GM20431 (cell line): ENCODE data around the gene ATP8A2.

Source experiments
- in situ Hi-C: fragments of 300-500 bp; cut with MseI, MboI; formaldehyde crosslinking; loops from one replicate; pipeline ENCODE4 v1.15.0; 2020; ENCODE audit warnings: low sequenced_read_pairs; ENCODE audit not compliant: unreplicated experiment

ATP8A2 gene

GRCh38 chr13:25674371-25674770, 302.6 kb downstream of the ATP8A2 start:
- in situ Hi-C loops: no loop called here

DNA sequence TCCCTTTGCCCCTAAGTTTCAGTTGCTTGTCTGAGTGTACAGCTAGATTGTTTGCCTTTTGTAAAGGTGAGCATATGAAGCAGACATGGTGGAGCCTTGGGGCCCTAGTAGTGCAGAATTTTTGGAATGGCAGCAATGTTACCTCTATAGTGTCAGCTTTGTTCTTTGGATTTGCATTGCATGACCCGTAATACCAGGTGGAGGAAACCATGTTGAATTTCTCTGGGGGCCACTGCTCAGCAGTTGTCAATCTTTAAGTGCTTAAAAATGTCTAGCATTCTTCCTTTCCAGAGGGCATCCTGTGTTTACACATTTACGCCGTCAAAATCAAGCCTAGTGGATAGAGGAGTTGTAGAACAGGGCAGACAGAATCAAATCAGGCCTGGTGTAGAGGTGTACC, 303.3 kb downstream of the ATP8A2 start:
- in situ Hi-C loops: no loop called here

- in situ Hi-C loops: no loop called here
Observed at GRCh38 chr13:25677956-25678355, 306.2 kb downstream of the ATP8A2 start.

GRCh38 chr13:25678398-25678797, 306.6 kb downstream of the ATP8A2 start:
- in situ Hi-C loops: no loop called here

- in situ Hi-C loops: no loop called here
Observed at GRCh38 chr13:25679159-25679558, 307.4 kb downstream of the ATP8A2 start.

DNA sequence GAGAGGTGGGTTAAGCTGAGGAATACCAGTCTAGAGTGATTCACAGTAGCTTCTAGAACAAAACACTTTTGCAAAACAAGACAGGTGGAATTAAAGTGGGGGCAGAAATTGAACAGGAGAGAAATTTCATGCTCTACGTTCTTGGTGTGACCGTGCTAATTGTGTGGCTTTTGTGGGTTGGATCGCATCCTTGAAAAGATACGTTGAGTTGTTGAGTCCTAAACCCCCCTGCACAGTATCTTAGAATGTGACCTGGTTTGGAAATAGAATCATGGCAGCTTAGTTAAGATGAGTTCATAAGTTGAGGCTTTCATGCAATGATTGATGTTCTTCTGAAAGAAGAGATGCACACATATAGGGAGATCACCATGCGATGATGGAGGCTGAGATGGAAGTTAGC, 308.2 kb downstream of the ATP8A2 start:
- in situ Hi-C loops: no loop called here

DNA sequence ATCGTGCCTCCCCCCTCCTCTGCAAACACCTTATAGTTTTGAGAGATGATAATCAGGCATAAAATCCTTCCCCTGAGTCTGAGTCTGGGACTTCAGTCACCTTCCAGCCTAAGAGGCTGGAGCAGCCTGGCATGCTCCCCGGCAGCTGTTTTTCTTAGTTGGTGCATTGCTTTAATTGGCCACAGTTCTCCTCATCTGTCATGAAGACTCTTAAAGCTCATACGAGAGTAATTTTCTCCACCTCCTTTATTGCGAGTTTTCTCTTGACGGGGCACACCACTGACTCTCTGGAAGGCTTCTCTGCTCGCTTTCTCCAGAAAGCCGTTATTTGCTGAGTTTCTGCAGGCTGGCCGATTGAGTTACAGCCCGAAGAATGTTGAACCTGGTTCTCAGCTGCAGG, 310.5 kb downstream of the ATP8A2 start:
- in situ Hi-C loops: no loop called here

- in situ Hi-C loops: no loop called here
Observed at GRCh38 chr13:25683056-25683455, 311.3 kb downstream of the ATP8A2 start.

GRCh38 chr13:25683662-25684370, 312.0 kb downstream of the ATP8A2 start:
- in situ Hi-C loops: no loop called here

DNA sequence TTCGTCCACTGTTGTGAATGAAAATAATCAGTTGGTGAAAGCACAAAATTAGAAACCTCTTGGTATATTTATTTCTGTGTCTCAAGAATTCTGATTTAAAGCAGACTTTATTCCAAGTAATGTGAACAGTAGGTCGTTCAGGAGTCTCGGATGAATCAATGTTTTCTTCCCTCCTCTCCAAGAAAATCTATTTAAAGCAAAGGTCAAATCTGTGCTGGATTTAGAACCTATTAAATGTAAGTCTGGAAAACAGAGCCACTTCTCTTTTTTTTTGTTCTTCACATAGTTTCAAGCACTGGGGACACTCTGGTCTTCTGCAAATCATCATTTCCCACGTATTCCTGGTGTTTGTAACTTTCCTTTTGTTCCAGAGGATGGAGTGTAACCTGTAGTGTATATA, 312.7 kb downstream of the ATP8A2 start:
- in situ Hi-C loops: no loop called here

- in situ Hi-C loops: no loop called here
Observed at GRCh38 chr13:25686831-25687470, 315.2 kb downstream of the ATP8A2 start.

DNA sequence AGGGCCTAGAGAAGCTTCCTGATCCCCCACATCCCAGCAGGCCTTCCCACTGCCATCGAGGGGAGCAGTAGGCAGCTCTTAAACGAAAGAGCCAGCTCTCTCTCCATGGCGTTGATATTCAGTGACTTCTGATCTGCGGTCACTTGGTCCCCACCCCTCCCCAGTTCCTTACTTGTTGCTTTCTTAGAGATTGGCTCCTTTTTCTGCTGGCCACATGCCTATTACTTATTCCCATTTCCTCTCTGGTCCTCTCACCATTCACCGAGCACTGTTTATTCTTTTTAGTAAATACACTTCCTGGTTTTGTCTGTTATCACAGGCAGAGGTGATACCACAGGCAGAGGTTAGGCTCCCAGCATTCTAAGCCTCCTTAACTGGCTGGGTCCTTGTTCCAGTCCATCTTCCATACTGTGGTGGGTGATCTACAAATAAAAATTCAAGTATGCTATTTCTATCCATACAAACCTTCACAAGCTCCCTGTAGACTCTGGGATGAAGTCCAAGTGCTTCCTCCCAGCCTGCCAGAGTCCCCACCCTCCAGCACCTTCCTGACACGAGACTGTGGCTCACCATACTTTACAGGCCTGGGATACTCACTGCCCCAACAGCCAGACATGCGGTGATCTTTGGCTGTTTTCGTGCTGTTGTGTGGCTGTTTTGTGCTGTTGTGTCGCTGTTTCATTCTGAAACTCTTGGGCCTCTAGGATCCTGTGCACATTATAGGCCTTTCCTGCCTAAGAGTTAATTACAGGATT, 315.9 kb downstream of the ATP8A2 start:
- in situ Hi-C loops: no loop called here

GRCh38 chr13:25688536-25688935, 316.8 kb downstream of the ATP8A2 start:
- in situ Hi-C loops: no loop called here

DNA sequence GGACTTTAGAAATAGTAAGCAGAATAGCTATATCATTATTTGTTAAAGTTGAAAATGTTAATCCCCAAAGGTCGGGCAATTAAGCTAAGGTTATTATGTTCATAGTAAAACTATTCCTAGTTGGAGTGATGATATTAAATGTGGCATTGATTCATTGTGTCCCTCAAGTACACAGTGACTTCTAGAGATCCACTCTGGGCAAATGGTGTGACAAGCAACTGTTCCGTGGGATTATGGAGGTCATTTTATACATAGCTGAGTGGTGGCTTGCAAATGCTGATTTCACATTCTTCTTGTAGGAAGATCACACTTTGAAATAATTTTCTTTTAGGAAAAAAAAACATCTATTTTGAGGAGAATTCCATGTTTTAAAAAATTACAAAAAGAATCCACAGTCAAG, 317.8 kb downstream of the ATP8A2 start:
- in situ Hi-C loops: no loop called here

- in situ Hi-C loops: no loop called here
Observed at GRCh38 chr13:25690582-25690981, 318.8 kb downstream of the ATP8A2 start.

- in situ Hi-C loops: no loop called here
Observed at GRCh38 chr13:25691654-25692053, 319.9 kb downstream of the ATP8A2 start.

- in situ Hi-C loops: no loop called here
Observed at GRCh38 chr13:25692099-25692498, 320.3 kb downstream of the ATP8A2 start.

DNA sequence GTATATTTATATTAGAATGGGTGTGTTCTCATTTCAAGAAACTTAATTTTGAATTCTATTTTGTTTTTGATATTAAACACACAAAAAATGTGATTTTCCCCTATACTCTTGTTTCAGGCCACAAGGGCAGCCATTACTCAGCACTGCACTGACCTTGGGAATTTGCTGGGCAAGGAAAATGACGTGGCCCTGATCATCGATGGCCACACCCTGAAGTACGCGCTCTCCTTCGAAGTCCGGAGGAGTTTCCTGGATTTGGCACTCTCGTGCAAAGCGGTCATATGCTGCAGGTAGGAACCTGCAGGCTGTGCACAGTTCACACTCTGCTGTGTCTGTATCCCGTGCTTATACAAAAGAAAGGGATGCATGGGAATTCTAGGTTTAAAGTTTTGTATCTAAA, 327.3 kb downstream of the ATP8A2 start:
- in situ Hi-C loops: no loop called here

GRCh38 chr13:25699600-25699999, 327.8 kb downstream of the ATP8A2 start:
- in situ Hi-C loops: no loop called here

GRCh38 chr13:25701304-25701703, 329.5 kb downstream of the ATP8A2 start:
- in situ Hi-C loops: no loop called here

- in situ Hi-C loops: no loop called here
Observed at GRCh38 chr13:25702386-25702785, 330.6 kb downstream of the ATP8A2 start.
